ENCODE data around the gene TMEM26. TPM values are rescaled to one million over a fixed set of nuclear protein-coding genes. Genes with fewer than 3 reads are reported as not detected.

The TMEM26 gene
- total RNA-seq, 6 experiments from 2014 or later: 0.42 to 3.8 (median 0.77) TPM

- no peak for DNase-seq
- Histone ChIP-seq H3K27me3 (no peaks in the 10 kb centered on the region), H3K4me1 (no peaks in the 10 kb centered on the region), H3K9me3 (no peaks in the 10 kb centered on the region), H3K36me3 (no peaks in the 10 kb centered on the region), H3K4me3 (no peak overlapping the region), H3K27ac (no peak overlapping the region)
- WGBS (ENCODE audit: insufficient coverage, low coverage, low lambda C conversion rate, missing lambda C conversion rate): 47% methylated on average over 4 of the region's 4 CpGs
- intact Hi-C loops (cut with DNase I): no loop called here
- TF ChIP-seq POLR2A (IDR thresholded peaks at IDR 0.05): no peak
- TF ChIP-seq, protein P1, sequence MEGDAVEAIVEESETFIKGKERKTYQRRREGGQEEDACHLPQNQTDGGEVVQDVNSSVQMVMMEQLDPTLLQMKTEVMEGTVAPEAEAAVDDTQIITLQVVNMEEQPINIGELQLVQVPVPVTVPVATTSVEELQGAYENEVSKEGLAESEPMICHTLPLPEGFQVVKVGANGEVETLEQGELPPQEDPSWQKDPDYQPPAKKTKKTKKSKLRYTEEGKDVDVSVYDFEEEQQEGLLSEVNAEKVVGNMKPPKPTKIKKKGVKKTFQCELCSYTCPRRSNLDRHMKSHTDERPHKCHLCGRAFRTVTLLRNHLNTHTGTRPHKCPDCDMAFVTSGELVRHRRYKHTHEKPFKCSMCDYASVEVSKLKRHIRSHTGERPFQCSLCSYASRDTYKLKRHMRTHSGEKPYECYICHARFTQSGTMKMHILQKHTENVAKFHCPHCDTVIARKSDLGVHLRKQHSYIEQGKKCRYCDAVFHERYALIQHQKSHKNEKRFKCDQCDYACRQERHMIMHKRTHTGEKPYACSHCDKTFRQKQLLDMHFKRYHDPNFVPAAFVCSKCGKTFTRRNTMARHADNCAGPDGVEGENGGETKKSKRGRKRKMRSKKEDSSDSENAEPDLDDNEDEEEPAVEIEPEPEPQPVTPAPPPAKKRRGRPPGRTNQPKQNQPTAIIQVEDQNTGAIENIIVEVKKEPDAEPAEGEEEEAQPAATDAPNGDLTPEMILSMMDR (IDR thresholded peaks at IDR 0.05): no peak
- no peak for ATAC-seq
These were observed 25.6 kb upstream of the TMEM26 start for GRCh38 chr10:61478621-61479312.

DNA sequence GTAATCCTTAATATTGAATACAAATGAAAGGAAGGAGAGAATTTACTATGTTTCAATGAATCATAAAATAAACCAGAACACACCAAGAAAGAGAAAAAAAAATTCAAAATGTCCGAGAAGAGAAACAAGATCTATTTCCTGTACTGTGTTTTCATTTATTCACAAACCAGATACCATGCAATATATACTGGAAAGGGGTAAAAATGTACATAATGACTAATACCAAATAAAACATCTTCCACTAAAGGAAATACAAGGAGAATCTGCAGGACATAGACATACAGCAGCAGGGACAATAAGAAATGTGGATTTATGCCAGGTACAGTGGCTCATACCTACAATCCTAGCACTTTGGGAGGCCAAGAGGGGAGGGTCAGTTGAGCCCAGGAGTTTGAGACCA is 24.3 kb upstream of the TMEM26 start:
- no peak overlapping the region for H3K27ac ChIP-seq
- TF ChIP-seq, protein P1 (IDR thresholded peaks at IDR 0.05): no peak
- TF ChIP-seq POLR2A (IDR thresholded peaks at IDR 0.05): no peak
- H3K36me3 ChIP-seq: no peaks in the 10 kb centered on the region
- no peaks in the 10 kb centered on the region for H3K27me3 ChIP-seq
- 53% methylated on average over 1 of the region's 1 CpG for WGBS (ENCODE audit: insufficient coverage, low coverage, low lambda C conversion rate, missing lambda C conversion rate)
- H3K4me3 ChIP-seq: no peak overlapping the region
- H3K4me1 ChIP-seq: no peaks in the 10 kb centered on the region
- intact Hi-C loops (cut with DNase I): no loop called here
- H3K9me3 ChIP-seq: no peaks in the 10 kb centered on the region
- ATAC-seq: no peak
- no peak for DNase-seq

- no peaks in the 10 kb centered on the region for H3K27me3 ChIP-seq
- H3K4me1 ChIP-seq: no peaks in the 10 kb centered on the region
- no peaks in the 10 kb centered on the region for H3K36me3 ChIP-seq
- intact Hi-C loops (cut with DNase I): no loop called here
- H3K4me3 ChIP-seq: no peak overlapping the region
- ATAC-seq (no peak), DNase-seq (no peak)
- TF ChIP-seq, protein P1 (IDR thresholded peaks at IDR 0.05): no peak
- no peak for TF ChIP-seq POLR2A (IDR thresholded peaks at IDR 0.05)
- WGBS (ENCODE audit: insufficient coverage, low coverage, low lambda C conversion rate, missing lambda C conversion rate): 35% methylated on average over 1 of the region's 1 CpG
- H3K27ac ChIP-seq: no peak overlapping the region
- no peaks in the 10 kb centered on the region for H3K9me3 ChIP-seq
These were observed 23.3 kb upstream of the TMEM26 start for GRCh38 chr10:61476529-61476928.

GRCh38 chr10:61475449-61475873 is 22.3 kb upstream of the TMEM26 start:
- 42% methylated on average over 3 of the region's 3 CpGs for WGBS (ENCODE audit: insufficient coverage, low coverage, low lambda C conversion rate, missing lambda C conversion rate)
- intact Hi-C loops (cut with DNase I): no loop called here
- H3K4me1 ChIP-seq: no peaks in the 10 kb centered on the region
- DNase-seq: no peak
- no peaks in the 10 kb centered on the region for H3K27me3 ChIP-seq
- TF ChIP-seq, protein P1 (IDR thresholded peaks at IDR 0.05): no peak
- no peak for TF ChIP-seq POLR2A (IDR thresholded peaks at IDR 0.05)
- ATAC-seq: no peak
- H3K9me3 ChIP-seq: no peaks in the 10 kb centered on the region
- no peak overlapping the region for H3K4me3 ChIP-seq
- H3K36me3 ChIP-seq: no peaks in the 10 kb centered on the region
- H3K27ac ChIP-seq: no peak overlapping the region

Data from right lobe of liver (tissue), 6 donors.